ENCODE measurements around the gene GABBR2.

The GABBR2 gene

DNA sequence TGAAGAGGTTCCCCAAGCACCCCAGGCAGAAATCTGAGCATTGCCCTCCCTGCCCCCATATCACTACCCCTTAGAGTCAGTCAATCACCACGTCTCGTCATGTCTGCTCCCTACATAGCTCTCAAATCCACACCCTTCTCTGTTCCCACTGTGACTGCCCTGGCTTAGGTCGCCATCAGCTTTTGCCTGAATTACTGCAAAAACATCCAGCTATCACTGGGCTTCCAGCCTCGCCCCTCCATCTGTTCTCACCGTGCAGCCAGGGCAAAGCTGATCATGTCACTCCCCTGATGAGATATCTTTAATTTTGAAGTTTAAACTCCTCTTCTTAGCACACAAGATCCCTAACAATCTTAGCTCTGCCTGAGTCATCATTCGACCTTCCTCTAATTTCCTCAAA lies 363.7 kb downstream of the GABBR2 start:
- DNase-seq (ENCODE audit: low read depth), result no peak
- no peak for TF ChIP-seq CTCF (conservative IDR thresholded peaks at IDR 0.05; ENCODE audit: low read length)
- no peak overlapping the region for H3K4me3 ChIP-seq (ENCODE audit: low read length)

DNA sequence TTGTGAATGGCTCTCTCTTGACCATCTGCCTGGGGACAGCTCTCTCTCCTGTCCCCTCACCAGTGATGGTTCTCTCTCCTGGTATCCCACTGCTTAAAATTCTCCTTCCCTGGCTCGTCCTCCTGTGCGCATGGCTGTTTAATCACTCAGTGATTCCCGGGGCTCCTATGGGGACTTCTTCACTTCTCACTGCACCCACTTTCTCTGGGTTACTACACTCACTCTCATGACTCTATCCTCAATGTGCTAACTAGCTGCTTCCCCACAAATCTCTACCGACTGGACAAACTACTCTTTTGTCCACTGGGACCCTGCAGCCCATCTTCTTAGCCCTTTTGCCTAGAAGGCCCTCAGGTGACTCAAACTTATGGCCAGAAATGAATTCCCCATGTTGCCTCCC lies 364.2 kb downstream of the GABBR2 start:
- no peak for DNase-seq (ENCODE audit: low read depth)
- H3K4me3 ChIP-seq (ENCODE audit: low read length), result no peak overlapping the region
- TF ChIP-seq CTCF (conservative IDR thresholded peaks at IDR 0.05; ENCODE audit: low read length), result no peak

DNA sequence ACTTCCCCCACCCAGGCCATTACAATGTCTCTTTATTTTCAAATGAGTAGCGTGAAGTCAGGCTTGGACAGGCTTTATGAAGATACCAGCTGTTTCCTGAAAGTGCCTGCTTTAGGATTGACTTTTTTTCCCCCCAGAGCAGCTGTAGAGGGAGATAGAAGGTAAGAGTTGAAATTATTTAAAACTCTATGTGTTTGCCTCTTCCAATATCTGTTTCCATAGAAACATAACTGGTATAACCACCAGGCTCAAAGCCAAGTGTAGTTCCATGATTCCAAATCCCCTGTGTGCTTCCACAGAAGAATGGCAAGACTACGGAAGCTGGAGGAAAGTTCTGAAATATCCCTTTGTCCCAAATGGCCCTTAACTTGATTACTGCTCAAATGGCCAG lies 365.9 kb downstream of the GABBR2 start:
- no peak overlapping the region for H3K4me3 ChIP-seq (ENCODE audit: low read length)
- no peak for DNase-seq (ENCODE audit: low read depth)
- no peak for TF ChIP-seq CTCF (conservative IDR thresholded peaks at IDR 0.05; ENCODE audit: low read length)

- H3K4me3 ChIP-seq (ENCODE audit: low read length), result no peak overlapping the region
- TF ChIP-seq CTCF (conservative IDR thresholded peaks at IDR 0.05; ENCODE audit: low read length), result no peak
- DNase-seq (ENCODE audit: low read depth), result no peak
Measured at GRCh38 chr9:98342098-98342819, 366.5 kb downstream of the GABBR2 start.

GRCh38 chr9:98341157-98342097 lies 367.3 kb downstream of the GABBR2 start:
- H3K4me3 ChIP-seq (ENCODE audit: low read length), result no peak overlapping the region
- DNase-seq (ENCODE audit: low read depth), result no peak
- TF ChIP-seq CTCF (conservative IDR thresholded peaks at IDR 0.05; ENCODE audit: low read length), result no peak

GRCh38 chr9:98339987-98340800 lies 368.5 kb downstream of the GABBR2 start:
- no peak for DNase-seq (ENCODE audit: low read depth)
- TF ChIP-seq CTCF (conservative IDR thresholded peaks at IDR 0.05; ENCODE audit: low read length), result no peak
- no peak overlapping the region for H3K4me3 ChIP-seq (ENCODE audit: low read length)

Data from AG10803 (cell line).